Measurements from ENCODE around the gene GALR1. TPM values are rescaled to one million over a fixed set of nuclear protein-coding genes. Genes with fewer than 3 reads are reported as not detected.
A peak's percentile ranks its signal among the peaks of the same experiment; 100 is the strongest.

The GALR1 gene
- total RNA-seq, 1 donor from 2014 or later, result not detected

DNA sequence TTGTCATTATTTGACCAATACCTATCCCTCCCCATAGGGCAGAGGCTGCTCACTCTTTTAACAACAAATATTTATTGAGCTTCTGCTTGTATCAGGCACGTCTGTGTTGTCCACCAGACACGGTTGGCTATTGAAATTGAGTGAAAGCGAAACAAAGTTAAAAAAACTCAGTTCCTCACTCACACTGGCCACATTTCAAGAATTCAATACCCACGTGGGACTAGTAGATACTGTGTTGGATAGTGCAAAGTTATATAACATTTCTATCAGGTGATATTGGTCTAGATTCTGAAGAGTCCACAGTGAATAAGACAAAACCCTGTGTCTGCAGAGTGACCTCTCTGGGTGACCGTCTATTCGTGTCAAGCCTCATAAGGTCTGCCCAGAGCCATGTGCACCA, 43.9 kb upstream of the GALR1 start:
- Histone ChIP-seq H3K9me3 (no peaks in the 10 kb centered on the region), H3K27ac (peak overlapping the region in 1 of 2 donors; percentile 70), H3K4me1 (peaks cover 0 to 13% of the 10 kb centered on the region in 2 donors), H3K27me3 (no peaks in the 10 kb centered on the region), H3K36me3 (no peaks in the 10 kb centered on the region), H3K4me3 (no peak overlapping the region)
- DNase-seq (ENCODE audit: low spot score in 2 of 2), result no peak
- no peak for TF ChIP-seq CTCF (IDR thresholded peaks at IDR 0.05)
- intact Hi-C loops (cut with DNase I), result loop anchor here (2.0 to 5.0 kb wide), 2 partner anchors 73 to 148 kb away; partner anchors contain the start of gene MBP

DNA sequence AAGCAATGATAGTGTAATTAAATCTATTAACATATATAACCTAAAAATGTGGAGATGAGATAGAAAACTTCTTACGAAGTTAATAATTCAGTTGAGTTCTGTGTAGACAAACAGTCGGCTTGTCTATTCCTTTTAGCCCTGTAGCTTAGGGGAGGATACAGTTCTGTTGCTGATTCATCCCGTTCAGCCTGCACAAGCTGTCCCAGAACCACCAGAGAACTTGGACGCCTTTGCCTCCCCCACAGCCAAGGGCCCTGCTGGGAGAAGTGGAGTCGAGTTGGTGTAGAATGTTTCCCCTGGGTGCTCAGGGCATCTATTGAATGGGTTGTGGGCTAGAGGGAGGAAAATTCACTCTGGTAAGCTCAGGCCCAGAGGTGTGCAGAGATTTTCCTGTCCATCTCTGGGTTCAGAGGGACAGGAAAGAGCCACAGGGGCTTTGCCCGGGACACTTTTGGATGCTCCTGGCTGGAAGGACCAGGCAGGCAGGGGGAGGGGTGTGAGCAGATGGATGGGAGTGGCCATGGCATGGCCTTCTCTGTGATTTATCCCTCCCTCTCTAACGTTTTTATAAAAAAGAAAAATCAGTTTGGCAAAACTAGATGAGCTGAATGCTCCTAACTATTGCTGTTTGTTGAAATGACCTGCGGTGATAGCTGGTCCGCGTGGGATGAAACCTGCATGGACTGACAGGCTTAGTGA, 42.8 kb upstream of the GALR1 start:
- H3K27me3 ChIP-seq, result no peaks in the 10 kb centered on the region
- peak; percentile 36 to 80 for DNase-seq (ENCODE audit: low spot score in 2 of 2)
- no peaks in the 10 kb centered on the region for H3K9me3 ChIP-seq
- no peak for TF ChIP-seq CTCF (IDR thresholded peaks at IDR 0.05)
- H3K4me3 ChIP-seq, result peak overlapping the region in 1 of 2 donors; percentile 7
- peak overlapping the region; percentile 70 to 75 for H3K27ac ChIP-seq
- H3K36me3 ChIP-seq, result no peaks in the 10 kb centered on the region
- intact Hi-C loops (cut with DNase I), result loop anchor here (2.0 to 5.0 kb wide), 2 partner anchors 74 to 150 kb away; partner anchors contain the start of gene MBP
- peaks cover 0 to 15% of the 10 kb centered on the region in 2 donors for H3K4me1 ChIP-seq

GRCh38 chr18:77207540-77207939, 42.1 kb upstream of the GALR1 start:
- Histone ChIP-seq H3K9me3 (no peaks in the 10 kb centered on the region), H3K27ac (peak overlapping the region; percentile 70 to 75), H3K27me3 (no peaks in the 10 kb centered on the region), H3K36me3 (no peaks in the 10 kb centered on the region), H3K4me3 (no peak overlapping the region), H3K4me1 (peaks cover 0 to 15% of the 10 kb centered on the region in 2 donors)
- DNase-seq (ENCODE audit: low spot score in 2 of 2), result peak; percentile 35 to 82
- intact Hi-C loops (cut with DNase I), result loop anchor here (2.0 to 5.0 kb wide), 2 partner anchors 75 to 150 kb away; partner anchors contain the start of gene MBP
- TF ChIP-seq CTCF (IDR thresholded peaks at IDR 0.05), result peak; percentile 57 to 68 (median 65)

DNA sequence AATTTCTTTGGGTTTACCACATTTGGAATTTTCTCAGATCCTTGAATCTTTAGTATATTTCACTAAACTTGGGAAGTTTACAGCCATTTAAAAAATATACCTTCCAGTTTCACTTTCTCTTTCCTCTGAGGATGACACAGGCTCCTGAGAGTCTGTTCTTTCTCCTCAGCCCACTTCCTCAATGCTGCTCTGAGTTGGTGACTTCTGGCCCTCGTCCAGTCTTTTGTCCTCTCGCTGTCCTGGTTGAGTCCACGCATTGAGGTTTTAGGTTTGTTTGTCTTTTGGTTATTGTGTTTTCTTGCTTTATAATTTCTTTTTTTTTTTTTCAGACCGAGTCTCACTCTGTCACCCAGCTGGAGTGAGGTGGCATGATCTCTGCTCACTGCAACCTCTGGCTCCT, 40.7 kb upstream of the GALR1 start:
- H3K4me1 ChIP-seq, result peaks cover 0 to 15% of the 10 kb centered on the region in 2 donors
- H3K27me3 ChIP-seq, result no peaks in the 10 kb centered on the region
- no peaks in the 10 kb centered on the region for H3K9me3 ChIP-seq
- no peak for DNase-seq (ENCODE audit: low spot score in 2 of 2)
- H3K27ac ChIP-seq, result no peak overlapping the region
- intact Hi-C loops (cut with DNase I), result loop anchor here (5.0 kb wide), 1 partner anchor 152 kb away; no protein-coding TSS in a partner anchor
- no peaks in the 10 kb centered on the region for H3K36me3 ChIP-seq
- peak overlapping the region in 1 of 2 donors; percentile 25 for H3K4me3 ChIP-seq
- no peak for TF ChIP-seq CTCF (IDR thresholded peaks at IDR 0.05)

DNA sequence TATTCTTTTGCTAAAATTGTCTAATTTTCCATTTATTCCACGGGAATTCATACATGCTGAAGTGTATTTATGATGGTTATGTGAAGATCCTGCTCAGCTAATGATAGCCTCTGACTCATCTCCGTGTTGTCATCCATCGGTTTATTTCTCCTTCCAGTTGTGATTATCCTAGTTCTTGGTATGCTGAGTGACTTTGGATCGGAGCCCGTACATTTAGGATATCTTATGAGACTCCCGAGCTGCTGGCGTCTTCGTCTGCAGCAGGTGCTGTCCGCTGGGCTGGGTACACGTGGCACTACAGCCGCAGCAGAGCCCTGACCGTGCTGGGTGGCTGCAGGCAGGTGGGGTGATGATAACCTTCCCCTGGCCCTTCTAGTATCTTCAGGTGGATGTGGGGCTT, 40.1 kb upstream of the GALR1 start:
- intact Hi-C loops (cut with DNase I), result loop anchor here (5.0 kb wide), 1 partner anchor 152 kb away; no protein-coding TSS in a partner anchor
- H3K27ac ChIP-seq, result no peak overlapping the region
- H3K4me3 ChIP-seq, result no peak overlapping the region
- no peaks in the 10 kb centered on the region for H3K27me3 ChIP-seq
- no peak for TF ChIP-seq CTCF (IDR thresholded peaks at IDR 0.05)
- H3K36me3 ChIP-seq, result no peaks in the 10 kb centered on the region
- peaks cover 0 to 15% of the 10 kb centered on the region in 2 donors for H3K4me1 ChIP-seq
- H3K9me3 ChIP-seq, result no peaks in the 10 kb centered on the region
- no peak for DNase-seq (ENCODE audit: low spot score in 2 of 2)
